Type B pancreatic cell (in vitro differentiated cells): ENCODE data around the gene EXOC4. TPM values are rescaled to one million over a fixed set of nuclear protein-coding genes. Genes with fewer than 3 reads are reported as not detected.

Source experiments
- DNase-seq: peaks from one replicate; pipeline ENCODE4 v3.0.0; 2021; ENCODE audit warnings: mixed read lengths; ENCODE audit not compliant: unreplicated experiment; ENCODE audit errors: extremely low spot score
- H3K27ac Mint-ChIP-seq: 2 replicates; pipeline ENCODE4 v1.8.0; 2021; ENCODE audit warnings: mild to moderate bottlenecking, mixed read lengths
- H3K27me3 Mint-ChIP-seq: 2 replicates; pipeline ENCODE4 v1.8.0; 2021; ENCODE audit warnings: mixed read lengths
- H3K36me3 Mint-ChIP-seq: 2 replicates; pipeline ENCODE4 v1.8.0; 2021; ENCODE audit warnings: mixed read lengths
- H3K4me1 Mint-ChIP-seq: one replicate; pipeline ENCODE4 v1.8.0; 2021; ENCODE audit warnings: mixed read lengths; ENCODE audit not compliant: unreplicated experiment
- H3K4me3 Mint-ChIP-seq: 2 replicates; pipeline ENCODE4 v1.8.0; 2021; ENCODE audit warnings: mild to moderate bottlenecking, mixed read lengths
- H3K9me3 Mint-ChIP-seq: 2 replicates; pipeline ENCODE4 v1.8.0; 2021; ENCODE audit warnings: mixed read lengths
- total RNA-seq: library from RNA; stranded (reverse); gene quantifications from 2 replicates; pipeline ENCODE4 v1.2.1, GENCODE V29; 2021; ENCODE audit warnings: low replicate concordance
- TF ChIP-seq, protein P1 (sequence below): fragments of 200-600 bp; sonication (generic); conservative IDR thresholded peaks from 2 replicates; pipeline ENCODE4 v1.5.0; 2021; ENCODE audit warnings: antibody characterized with exemption, mild to moderate bottlenecking

The EXOC4 gene
- total RNA-seq, 1 donor from 2014 or later = 95.5 TPM

DNA sequence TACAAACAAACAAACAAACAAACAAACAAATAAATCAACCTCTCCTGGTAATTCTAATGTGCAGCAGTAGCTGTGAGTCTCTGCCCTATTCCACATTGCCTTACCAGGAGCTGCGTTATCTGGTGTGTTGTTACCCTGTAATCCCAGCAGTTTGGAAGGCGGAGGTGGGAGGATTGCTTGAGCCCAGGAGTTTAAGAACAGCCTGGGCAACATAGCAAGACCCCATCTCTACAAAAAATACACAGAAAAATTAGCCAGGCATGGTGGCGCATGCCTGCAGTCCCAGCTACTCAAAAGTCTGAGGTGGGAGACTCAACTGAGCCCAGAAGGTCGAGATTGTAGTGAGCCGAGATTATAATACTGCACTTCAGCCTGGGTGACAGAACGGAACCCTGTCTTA, 192.7 kb downstream of the EXOC4 start:
- TF ChIP-seq, protein P1, sequence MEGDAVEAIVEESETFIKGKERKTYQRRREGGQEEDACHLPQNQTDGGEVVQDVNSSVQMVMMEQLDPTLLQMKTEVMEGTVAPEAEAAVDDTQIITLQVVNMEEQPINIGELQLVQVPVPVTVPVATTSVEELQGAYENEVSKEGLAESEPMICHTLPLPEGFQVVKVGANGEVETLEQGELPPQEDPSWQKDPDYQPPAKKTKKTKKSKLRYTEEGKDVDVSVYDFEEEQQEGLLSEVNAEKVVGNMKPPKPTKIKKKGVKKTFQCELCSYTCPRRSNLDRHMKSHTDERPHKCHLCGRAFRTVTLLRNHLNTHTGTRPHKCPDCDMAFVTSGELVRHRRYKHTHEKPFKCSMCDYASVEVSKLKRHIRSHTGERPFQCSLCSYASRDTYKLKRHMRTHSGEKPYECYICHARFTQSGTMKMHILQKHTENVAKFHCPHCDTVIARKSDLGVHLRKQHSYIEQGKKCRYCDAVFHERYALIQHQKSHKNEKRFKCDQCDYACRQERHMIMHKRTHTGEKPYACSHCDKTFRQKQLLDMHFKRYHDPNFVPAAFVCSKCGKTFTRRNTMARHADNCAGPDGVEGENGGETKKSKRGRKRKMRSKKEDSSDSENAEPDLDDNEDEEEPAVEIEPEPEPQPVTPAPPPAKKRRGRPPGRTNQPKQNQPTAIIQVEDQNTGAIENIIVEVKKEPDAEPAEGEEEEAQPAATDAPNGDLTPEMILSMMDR = no peak
- no peaks in the 10 kb centered on the region for H3K9me3 Mint-ChIP-seq
- no peak for DNase-seq
- H3K4me1 Mint-ChIP-seq = no peaks in the 10 kb centered on the region
- no peaks in the 10 kb centered on the region for H3K27me3 Mint-ChIP-seq
- no peak overlapping the region for H3K27ac Mint-ChIP-seq
- no peak overlapping the region for H3K4me3 Mint-ChIP-seq
- H3K36me3 Mint-ChIP-seq = peaks cover 9% of the 10 kb centered on the region

DNA sequence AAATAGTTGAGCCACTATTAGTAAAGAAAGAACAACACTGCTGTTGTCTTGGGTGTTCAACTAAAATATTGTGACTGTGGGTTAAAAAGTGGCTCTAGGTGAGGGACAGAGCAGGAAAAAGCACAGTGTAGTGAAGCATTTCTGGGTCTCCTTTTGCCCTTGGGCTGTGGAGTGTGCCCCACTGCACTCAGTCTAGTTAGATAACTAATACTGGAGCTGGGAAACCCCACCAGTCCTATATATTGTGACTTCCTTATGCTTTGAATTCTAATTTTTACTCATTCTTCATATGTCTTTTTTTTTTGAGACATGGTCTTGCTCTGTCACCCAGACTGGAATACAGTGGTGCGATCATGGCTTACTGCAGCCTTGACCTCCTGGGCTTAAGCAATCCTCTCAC, 195.1 kb downstream of the EXOC4 start:
- Mint-ChIP-seq H3K27ac (no peak overlapping the region), H3K27me3 (no peaks in the 10 kb centered on the region), H3K36me3 (no peaks in the 10 kb centered on the region), H3K4me3 (no peak overlapping the region), H3K9me3 (no peaks in the 10 kb centered on the region), H3K4me1 (no peaks in the 10 kb centered on the region)
- TF ChIP-seq, protein P1 = no peak
- DNase-seq = no peak

DNA sequence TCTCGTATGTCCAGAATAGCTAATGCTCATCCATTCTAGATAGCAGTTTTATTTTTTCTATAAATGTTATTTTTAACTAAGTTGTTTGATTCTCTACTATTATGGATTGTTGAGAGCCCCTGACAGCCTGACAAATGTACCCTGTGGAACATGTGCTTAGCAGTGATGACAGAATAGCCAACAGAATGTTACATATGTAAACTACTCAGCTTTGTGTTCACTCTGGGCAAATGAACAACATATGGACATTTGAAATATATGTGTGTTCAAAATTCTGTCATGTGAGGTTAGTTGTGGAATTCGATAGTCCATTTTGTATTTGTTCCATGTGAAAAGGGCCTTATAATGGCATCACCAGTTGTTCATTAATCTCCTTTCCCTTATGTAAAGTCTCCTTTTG, 199.7 kb downstream of the EXOC4 start:
- H3K27ac Mint-ChIP-seq = no peak overlapping the region
- H3K9me3 Mint-ChIP-seq = no peaks in the 10 kb centered on the region
- H3K27me3 Mint-ChIP-seq = peaks cover under 1% of the 10 kb centered on the region
- H3K4me3 Mint-ChIP-seq = no peak overlapping the region
- no peak for DNase-seq
- TF ChIP-seq, protein P1 = no peak
- H3K36me3 Mint-ChIP-seq = no peaks in the 10 kb centered on the region
- no peaks in the 10 kb centered on the region for H3K4me1 Mint-ChIP-seq

DNA sequence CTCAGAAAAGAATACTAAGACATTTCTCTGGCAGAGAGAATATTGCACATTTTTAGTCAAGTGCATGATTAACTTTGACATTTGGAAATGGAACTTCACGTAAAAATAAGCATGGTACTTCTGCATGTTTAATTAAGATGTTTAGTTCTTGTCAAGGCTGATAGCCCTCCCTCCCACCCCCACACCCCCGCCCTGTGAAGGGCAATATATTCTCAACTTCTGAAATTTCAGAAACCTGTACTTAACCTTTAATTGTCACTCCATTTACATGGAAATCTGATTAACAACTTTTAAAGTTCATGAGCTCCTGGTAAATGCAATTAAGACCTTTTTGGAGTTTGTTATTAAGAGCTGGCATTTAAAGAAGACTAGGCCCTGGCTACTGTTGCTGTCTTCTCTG, 205.8 kb downstream of the EXOC4 start:
- H3K27me3 Mint-ChIP-seq = peaks cover 6% of the 10 kb centered on the region
- H3K36me3 Mint-ChIP-seq = peaks cover 7% of the 10 kb centered on the region
- H3K4me3 Mint-ChIP-seq = no peak overlapping the region
- no peak overlapping the region for H3K27ac Mint-ChIP-seq
- no peak for DNase-seq
- no peaks in the 10 kb centered on the region for H3K4me1 Mint-ChIP-seq
- no peaks in the 10 kb centered on the region for H3K9me3 Mint-ChIP-seq
- TF ChIP-seq, protein P1 = no peak

DNA sequence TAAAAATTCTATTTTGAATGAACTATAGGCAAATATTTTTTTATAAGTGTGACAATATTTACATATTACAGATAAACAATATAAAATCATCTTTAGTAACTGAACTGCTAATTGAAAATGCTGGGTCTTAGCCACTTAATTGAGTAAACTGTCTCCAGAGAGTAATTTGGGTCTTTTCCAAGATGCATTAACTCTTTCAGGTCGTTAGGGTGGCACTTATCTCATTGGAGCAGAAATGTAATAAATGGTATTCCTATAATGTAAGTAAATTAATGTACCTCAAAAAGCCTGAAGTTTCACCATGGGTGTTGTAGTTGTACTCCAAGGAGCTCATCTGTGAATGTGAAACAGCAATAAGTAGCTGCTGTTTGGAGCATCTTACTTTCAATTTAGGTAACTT, 208.5 kb downstream of the EXOC4 start:
- H3K4me3 Mint-ChIP-seq = no peak overlapping the region
- DNase-seq = no peak
- TF ChIP-seq, protein P1 = no peak
- H3K36me3 Mint-ChIP-seq = peaks cover 14% of the 10 kb centered on the region
- peaks cover 6% of the 10 kb centered on the region for H3K27me3 Mint-ChIP-seq
- H3K27ac Mint-ChIP-seq = no peak overlapping the region
- no peaks in the 10 kb centered on the region for H3K9me3 Mint-ChIP-seq
- H3K4me1 Mint-ChIP-seq = no peaks in the 10 kb centered on the region

DNA sequence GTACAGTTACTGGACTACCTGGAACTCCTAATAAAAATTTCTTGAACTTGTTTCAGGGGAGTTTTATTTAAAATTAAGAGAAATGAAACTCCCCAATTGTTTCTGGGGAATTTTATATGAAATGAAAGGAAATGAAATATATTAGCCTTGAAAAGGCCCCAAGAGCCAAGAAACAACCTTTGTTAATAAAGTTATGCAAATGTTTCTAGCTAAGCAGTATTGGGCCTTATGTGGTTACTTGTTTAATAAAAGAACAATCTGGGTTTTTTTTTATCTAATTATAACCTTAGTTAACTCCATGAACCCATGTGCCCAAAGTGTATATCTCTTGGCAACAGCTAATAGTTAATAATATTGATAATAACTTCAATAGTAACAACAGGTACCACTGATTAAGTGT, 222.8 kb downstream of the EXOC4 start:
- Mint-ChIP-seq H3K9me3 (no peaks in the 10 kb centered on the region), H3K27me3 (no peaks in the 10 kb centered on the region), H3K4me3 (no peak overlapping the region)

More for the DNA sequence above, 222.8 kb downstream of the EXOC4 start:
- no peak overlapping the region for H3K27ac Mint-ChIP-seq
- DNase-seq = no peak
- H3K4me1 Mint-ChIP-seq = peaks cover 9% of the 10 kb centered on the region
- TF ChIP-seq, protein P1 = no peak
- no peaks in the 10 kb centered on the region for H3K36me3 Mint-ChIP-seq
